SK-N-SH treated with all-trans-retinoic acid at 6 μM for 48 hours (cell line): ENCODE results near the gene RPRD1A.

Experiments used
- CSDC2 ChIP-seq: fragments of 250-450 bp; sonication (Bioruptor Pico); IDR thresholded peaks from 2 replicates; pipeline ENCODE4 v1.5.0; 2020; ENCODE audit warnings: mild to moderate bottlenecking, moderate library complexity
- OSR1 ChIP-seq: fragments of 250-450 bp; sonication (Bioruptor Pico); IDR thresholded peaks from 2 replicates; pipeline ENCODE4 v1.8.0; 2022; ENCODE audit warnings: moderate library complexity, mild to moderate bottlenecking, inconsistent platforms
- PPARA ChIP-seq: fragments of 250-450 bp; sonication (Bioruptor Pico); IDR thresholded peaks from 2 replicates; pipeline ENCODE4 v1.5.0; 2020; ENCODE audit warnings: mild to moderate bottlenecking, borderline replicate concordance
- TCF4 ChIP-seq: fragments of 250-450 bp; sonication (Bioruptor Pico); IDR thresholded peaks from 2 replicates; pipeline ENCODE4 v1.8.0; 2021; ENCODE audit warnings: mild to moderate bottlenecking, moderate library complexity, borderline replicate concordance
- ZNF70 ChIP-seq: fragments of 450-650 bp; formaldehyde crosslinking; IDR thresholded peaks from 2 replicates; pipeline ENCODE4 v1.5.0; 2020; ENCODE audit warnings: mild to moderate bottlenecking, moderate library complexity
- ZNF8 ChIP-seq: fragments of 450-650 bp; formaldehyde crosslinking; IDR thresholded peaks from 2 replicates; pipeline ENCODE4 v1.5.0; 2020; ENCODE audit warnings: mild to moderate bottlenecking, moderate library complexity

- TF ChIP-seq TCF4 (CRISPR knock-in tag) (no peak), PPARA (CRISPR knock-in tag) (no peak), ZNF8 (CRISPR knock-in tag) (no peak), OSR1 (CRISPR knock-in tag) (no peak), ZNF70 (CRISPR knock-in tag) (no peak), CSDC2 (CRISPR knock-in tag) (no peak)
These were observed 17.8 kb upstream of the RPRD1A start for GRCh38 chr18:36085195-36085594.
